ENCODE data around the gene MCF2. TPM values are rescaled to one million over a fixed set of nuclear protein-coding genes. Genes with fewer than 3 reads are reported as not detected.

MCF2 gene
- total and polyA plus RNA-seq, 2 of the 8 experiments (the other 6 are each of a cell fraction or from before 2014, with no cell fraction given): 0.30 to 0.71 TPM

GRCh38 chrX:139559383-139560042, 148.5 kb downstream of the MCF2 start:
- H3K4me1 ChIP-seq (replicated peaks in 1 of 4; ENCODE audit: control insufficient read depth in 3 of 4, insufficient read depth in 4 of 4, low read length in 3 of 4): no peaks in the 10 kb centered on the region
- no peak overlapping the region for H3K18ac ChIP-seq (ENCODE audit: extremely low read depth, low read length)
- no peak overlapping the region for H3K14ac ChIP-seq (ENCODE audit: insufficient read length)
- no peaks in the 10 kb centered on the region for H4K20me1 ChIP-seq (replicated peaks in 1 of 2; ENCODE audit: control insufficient read depth in 1 of 2, insufficient read depth in 2 of 2, low read length in 2 of 2)
- no peak overlapping the region for H3K4me2 ChIP-seq (ENCODE audit: insufficient read depth in 1 of 2, low read depth in 2 of 2, low read length in 2 of 2)
- H3K56ac ChIP-seq (replicated peaks; ENCODE audit: insufficient read length, low read depth, low read length): no peak overlapping the region
- H3K36me3 ChIP-seq (ENCODE audit: control insufficient read depth in 2 of 4, insufficient read depth in 4 of 4, low read length in 3 of 4): no peaks in the 10 kb centered on the region
- no peaks in the 10 kb centered on the region for H3K79me1 ChIP-seq (ENCODE audit: low read depth, low read length)
- H2AK5ac ChIP-seq (ENCODE audit: low read depth, low read length): no peak overlapping the region
- H3K23ac ChIP-seq (ENCODE audit: insufficient read length): no peak overlapping the region
- no peaks in the 10 kb centered on the region for H3K27me3 ChIP-seq (replicated peaks in 1 of 4; ENCODE audit: control insufficient read depth in 3 of 4, extremely low read depth in 1 of 4, insufficient read depth in 3 of 4, low read length in 3 of 4)
- no peak overlapping the region for H4K8ac ChIP-seq (ENCODE audit: extremely low read depth, insufficient read depth, low read length)
- no peak overlapping the region for H4K5ac ChIP-seq (ENCODE audit: insufficient read length, low read depth, low read length)
- no peaks in the 10 kb centered on the region for H3K23me2 ChIP-seq (ENCODE audit: low read depth, low read length)
- H3K79me2 ChIP-seq (ENCODE audit: control insufficient read depth in 1 of 2, insufficient read depth in 2 of 2, low read length in 2 of 2): no peaks in the 10 kb centered on the region
- peak; percentile 93 for FAIRE-seq
- H2AFZ ChIP-seq (ENCODE audit: low read length): peak overlapping the region; percentile 62; the same call in 1 of the 2 replicates
- no peak overlapping the region for H3K4me3 ChIP-seq (ENCODE audit: extremely low read depth in 1 of 4, insufficient read depth in 2 of 4, low read depth in 3 of 4, low read length in 4 of 4)
- no peaks in the 10 kb centered on the region for H3K9me3 ChIP-seq (ENCODE audit: insufficient read depth in 2 of 2, low read depth in 1 of 2, low read length in 1 of 2)
- no peak overlapping the region for H2BK120ac ChIP-seq (replicated peaks; ENCODE audit: low read depth, low read length)
- no peak overlapping the region for H3K4ac ChIP-seq (replicated peaks; ENCODE audit: insufficient read length, low read depth, low read length)
- 43% methylated on average over 9 of the region's 9 CpGs; no CpG with 5 or more reads in 1 of the 2 experiments for WGBS, 2 experiments (ENCODE audit: extremely low coverage in 1 of 2, insufficient coverage in 1 of 2, insufficient read length in 1 of 2, insufficient replicate concordance in 2 of 2, low coverage in 1 of 2, low lambda C conversion rate in 2 of 2, missing lambda C conversion rate in 1 of 2)
- H4K91ac ChIP-seq (replicated peaks; ENCODE audit: insufficient read length, low read length): no peak overlapping the region
- H3K27ac ChIP-seq (ENCODE audit: low read depth, low read length): no peak overlapping the region
- H2BK12ac ChIP-seq (ENCODE audit: low read depth, low read length): no peak overlapping the region
- H2BK15ac ChIP-seq (ENCODE audit: low read length): no peak overlapping the region
- ChIA-PET CTCF (ENCODE audit: partially characterized antibody) (interaction anchor here (0.6 to 2.7 kb wide), 13 partner anchors 10 to 803 kb away, joined by 3 to 16 read pairs (median 4); no protein-coding TSS in a partner anchor), POLR2A (ENCODE audit: partially characterized antibody) (no interaction called here)
- H2BK20ac ChIP-seq (ENCODE audit: low read length): no peak overlapping the region
- DNase-seq (ENCODE audit: low read depth in 1 of 2, low spot score in 2 of 2): no peak
- no peak overlapping the region for H2BK5ac ChIP-seq (ENCODE audit: low read depth, low read length)
- no peak overlapping the region for H3K9ac ChIP-seq (replicated peaks in 1 of 4; ENCODE audit: extremely low read depth in 1 of 4, low read depth in 3 of 4, low read length in 3 of 4)
- TF ChIP-seq TCF12 (IDR thresholded peaks at IDR 0.05; ENCODE audit: low read depth, low read length) (no peak), SIN3A (conservative IDR thresholded peaks at IDR 0.05 in 1 of 2, IDR thresholded peaks at IDR 0.05 in 1 of 2; ENCODE audit: low read depth in 1 of 2, low read length in 2 of 2) (no peak), RAD21 (IDR thresholded peaks at IDR 0.05 in 1 of 2, conservative IDR thresholded peaks at IDR 0.05 in 1 of 2; ENCODE audit: low read depth in 2 of 2, low read length in 2 of 2) (peak; percentile 71 to 80), JUN (IDR thresholded peaks at IDR 0.05; ENCODE audit: low read depth, low read length) (no peak)
- TF ChIP-seq, protein P1, sequence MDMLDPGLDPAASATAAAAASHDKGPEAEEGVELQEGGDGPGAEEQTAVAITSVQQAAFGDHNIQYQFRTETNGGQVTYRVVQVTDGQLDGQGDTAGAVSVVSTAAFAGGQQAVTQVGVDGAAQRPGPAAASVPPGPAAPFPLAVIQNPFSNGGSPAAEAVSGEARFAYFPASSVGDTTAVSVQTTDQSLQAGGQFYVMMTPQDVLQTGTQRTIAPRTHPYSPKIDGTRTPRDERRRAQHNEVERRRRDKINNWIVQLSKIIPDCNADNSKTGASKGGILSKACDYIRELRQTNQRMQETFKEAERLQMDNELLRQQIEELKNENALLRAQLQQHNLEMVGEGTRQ (IDR thresholded peaks at IDR 0.05; ENCODE audit: low read length): no peak
